Prostate gland (tissue), 2 donors: ENCODE measurements around the gene ADAMTS17. TPM values are rescaled to one million over a fixed set of nuclear protein-coding genes. Genes with fewer than 3 reads are reported as not detected.

Source experiments
- DNase-seq: peaks from one replicate; pipeline ENCODE4 v3.0.0-alpha.2; 2019; ENCODE audit warnings: low spot score
- H3K27ac ChIP-seq, 2 donors: fragments of 200-600 bp; sonication (generic); 2 replicates each; pipeline ENCODE4 v1.5.1; 2017 to 2019
- H3K27me3 ChIP-seq: fragments of 200-600 bp; sonication (generic); replicated peaks from 2 replicates; pipeline ENCODE4 v1.5.1; 2019; ENCODE audit not compliant: insufficient read depth
- H3K36me3 ChIP-seq, 2 donors: fragments of 200-600 bp; sonication (generic); 1 replicate in 1 of 2; 2 replicates in 1 of 2; pipeline versions ENCODE4 v1.5.1 to v1.8.1; 2017 to 2019
- H3K4me1 ChIP-seq: fragments of 200-600 bp; sonication (generic); replicated peaks from 2 replicates; pipeline ENCODE4 v1.5.1; 2019
- H3K4me3 ChIP-seq, 2 donors: fragments of 200-600 bp; sonication (generic); 2 replicates each; pipeline ENCODE4 v1.5.1; 2017 to 2019
- H3K9me3 ChIP-seq: fragments of 200-600 bp; sonication (generic); 2 replicates; pipeline ENCODE4 v1.5.1; 2017
- POLR2A ChIP-seq: fragments of 450-650 bp; IDR thresholded peaks from one replicate; pipeline ENCODE4 v1.6.1; 2016; ENCODE audit warnings: antibody characterized with exemption, mild to moderate bottlenecking
- POLR2AphosphoS5 ChIP-seq: sonication (generic); formaldehyde crosslinking; IDR thresholded peaks from one replicate; pipeline ENCODE4 v1.6.1; 2017; ENCODE audit warnings: antibody characterized with exemption
- WGBS: methylation state at CpG from one replicate; pipeline ENCODE4 v1.1.5; 2018; 5-methylcytosine and 5-hydroxymethylcytosine counted together
- intact Hi-C: fragments of 100-400 bp; cut with DNase I; formaldehyde crosslinking; loops from one replicate; pipeline ENCODE4 v1.14.2; 2022
- total RNA-seq, 2 donors: library from RNA; depleted of rRNA; stranded (reverse); fragments of >200 nt; gene quantifications; one replicate each; pipeline ENCODE4 v1.1.0, GENCODE V29; 2016
- TF ChIP-seq, protein P1 (sequence below), 4 experiments: fragments of 200-600 bp in 2 of 4; fragments of 450-650 bp in 2 of 4; sonication (generic) in 2 of 4; IDR thresholded peaks; 1 replicate in 3 of 4; 2 replicates in 1 of 4; pipeline ENCODE4 v1.5.1; 2016 to 2019; ENCODE audit warnings: antibody characterized with exemption in 4 of 4, mild to moderate bottlenecking in 2 of 4, moderate library complexity in 2 of 4

ADAMTS17 gene
- total RNA-seq, 2 donors from 2014 or later = 2.7 to 5.6 TPM

DNA sequence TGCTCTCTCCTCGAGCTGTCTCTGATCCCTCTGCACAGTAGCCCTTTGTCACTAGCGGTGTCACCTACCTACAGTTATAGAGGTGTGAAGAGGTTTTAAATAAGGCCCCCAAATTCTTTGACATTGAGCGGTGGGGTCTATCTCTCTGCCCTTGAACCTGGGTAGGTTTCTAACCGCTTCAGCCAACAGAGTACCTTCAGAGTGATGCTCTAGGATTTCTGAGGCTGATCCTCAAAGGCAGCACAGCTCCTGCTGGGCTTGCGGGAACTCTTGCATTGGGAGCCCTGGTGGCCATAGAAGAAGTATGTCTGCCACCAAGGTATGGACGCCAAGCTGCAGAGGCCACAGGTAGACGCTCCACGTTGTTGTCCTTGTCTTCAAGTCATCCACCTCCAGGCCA lies 35.7 kb downstream of the ADAMTS17 start:
- no peak for TF ChIP-seq POLR2AphosphoS5
- TF ChIP-seq, protein P1, sequence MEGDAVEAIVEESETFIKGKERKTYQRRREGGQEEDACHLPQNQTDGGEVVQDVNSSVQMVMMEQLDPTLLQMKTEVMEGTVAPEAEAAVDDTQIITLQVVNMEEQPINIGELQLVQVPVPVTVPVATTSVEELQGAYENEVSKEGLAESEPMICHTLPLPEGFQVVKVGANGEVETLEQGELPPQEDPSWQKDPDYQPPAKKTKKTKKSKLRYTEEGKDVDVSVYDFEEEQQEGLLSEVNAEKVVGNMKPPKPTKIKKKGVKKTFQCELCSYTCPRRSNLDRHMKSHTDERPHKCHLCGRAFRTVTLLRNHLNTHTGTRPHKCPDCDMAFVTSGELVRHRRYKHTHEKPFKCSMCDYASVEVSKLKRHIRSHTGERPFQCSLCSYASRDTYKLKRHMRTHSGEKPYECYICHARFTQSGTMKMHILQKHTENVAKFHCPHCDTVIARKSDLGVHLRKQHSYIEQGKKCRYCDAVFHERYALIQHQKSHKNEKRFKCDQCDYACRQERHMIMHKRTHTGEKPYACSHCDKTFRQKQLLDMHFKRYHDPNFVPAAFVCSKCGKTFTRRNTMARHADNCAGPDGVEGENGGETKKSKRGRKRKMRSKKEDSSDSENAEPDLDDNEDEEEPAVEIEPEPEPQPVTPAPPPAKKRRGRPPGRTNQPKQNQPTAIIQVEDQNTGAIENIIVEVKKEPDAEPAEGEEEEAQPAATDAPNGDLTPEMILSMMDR (IDR thresholded peaks at IDR 0.05) = no peak
- TF ChIP-seq POLR2A = no peak
- Histone ChIP-seq H3K4me1 (no peaks in the 10 kb centered on the region), H3K4me3 (no peak overlapping the region), H3K27me3 (no peaks in the 10 kb centered on the region), H3K36me3 (no peaks in the 10 kb centered on the region), H3K27ac (no peak overlapping the region), H3K9me3 (no peaks in the 10 kb centered on the region)
- intact Hi-C loops = no loop called here
- DNase-seq = no peak
- 97% methylated on average over 8 of the region's 8 CpGs for WGBS

DNA sequence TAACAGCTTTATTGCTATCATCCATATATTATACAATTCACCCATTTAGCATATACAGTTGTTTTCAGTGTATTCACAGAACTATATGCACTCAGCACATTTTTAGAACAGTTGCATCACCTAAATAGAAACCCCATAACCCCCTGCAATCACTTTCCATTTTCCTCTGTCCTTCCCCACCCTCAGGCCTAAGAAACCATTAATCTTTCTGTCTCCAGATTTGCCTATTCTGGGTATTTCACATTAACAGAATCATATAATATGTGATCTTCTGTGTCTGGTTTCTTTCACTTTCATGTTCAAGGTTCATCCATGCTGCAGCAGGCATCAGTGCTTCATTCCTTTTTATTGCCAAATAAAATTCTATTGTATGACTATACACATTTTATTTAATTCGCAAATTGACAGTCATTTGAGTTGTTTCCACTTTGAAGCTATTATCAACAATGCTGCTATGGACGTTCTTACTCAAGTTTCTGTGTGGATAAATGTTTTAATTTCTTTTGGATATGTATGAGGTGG lies 39.8 kb downstream of the ADAMTS17 start:
- Histone ChIP-seq H3K4me3 (no peak overlapping the region), H3K27ac (no peak overlapping the region), H3K36me3 (no peaks in the 10 kb centered on the region), H3K27me3 (no peaks in the 10 kb centered on the region), H3K9me3 (no peaks in the 10 kb centered on the region), H3K4me1 (no peaks in the 10 kb centered on the region)
- DNase-seq = no peak
- TF ChIP-seq POLR2AphosphoS5 = no peak
- no peak for TF ChIP-seq POLR2A
- TF ChIP-seq, protein P1 (IDR thresholded peaks at IDR 0.05) = no peak
- 38% methylated on average over 2 of the region's 2 CpGs for WGBS
- intact Hi-C loops = no loop called here

DNA sequence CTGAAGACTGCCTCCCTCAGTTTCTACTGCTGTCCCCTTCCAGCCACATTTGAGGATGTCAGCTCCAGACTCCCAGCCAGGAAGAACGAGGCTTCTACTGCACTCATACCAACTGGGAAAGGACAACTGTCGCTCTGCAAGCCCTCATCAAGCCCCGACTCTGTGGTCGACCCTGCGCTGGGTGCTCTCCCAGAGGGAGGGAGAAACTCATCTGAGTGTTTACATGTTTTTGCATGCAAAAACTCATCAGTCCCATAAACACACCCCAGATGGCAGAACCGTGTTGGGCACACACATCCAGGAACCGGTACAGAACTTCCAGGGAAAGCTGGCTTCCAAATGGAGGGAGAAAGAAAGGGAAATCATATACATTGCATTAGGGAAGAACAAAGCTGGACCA lies 43.5 kb downstream of the ADAMTS17 start:
- Histone ChIP-seq H3K9me3 (no peaks in the 10 kb centered on the region), H3K36me3 (no peaks in the 10 kb centered on the region), H3K27ac (no peak overlapping the region), H3K4me1 (no peaks in the 10 kb centered on the region), H3K4me3 (no peak overlapping the region), H3K27me3 (no peaks in the 10 kb centered on the region)
- 91% methylated on average over 7 of the region's 7 CpGs for WGBS
- peak; percentile 3 for DNase-seq
- intact Hi-C loops = no loop called here
- TF ChIP-seq, protein P1 (IDR thresholded peaks at IDR 0.05) = no peak
- TF ChIP-seq POLR2AphosphoS5 = no peak
- TF ChIP-seq POLR2A = no peak

DNA sequence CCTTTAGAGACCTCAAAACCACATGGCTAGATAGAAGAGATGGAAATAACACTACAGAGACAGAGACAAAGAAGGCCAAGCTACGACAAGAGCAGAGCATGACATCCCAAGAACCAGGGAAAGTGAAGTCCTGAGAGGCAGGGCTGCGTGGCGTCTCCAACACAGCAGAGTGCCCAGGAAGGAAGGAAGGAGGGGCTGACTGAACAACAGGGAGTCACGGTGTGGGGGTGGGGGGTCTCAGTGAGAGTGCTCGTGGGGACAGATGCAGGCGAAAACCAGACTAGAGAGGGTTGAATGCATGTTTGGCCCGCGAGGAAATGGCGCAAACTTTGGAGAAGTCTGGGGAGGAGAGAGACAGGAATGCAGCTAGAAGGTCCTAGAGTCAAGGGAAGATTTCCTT lies 44.0 kb downstream of the ADAMTS17 start:
- no peak overlapping the region for H3K27ac ChIP-seq
- no peaks in the 10 kb centered on the region for H3K9me3 ChIP-seq
- no peaks in the 10 kb centered on the region for H3K36me3 ChIP-seq
- intact Hi-C loops = no loop called here
- TF ChIP-seq, protein P1 (IDR thresholded peaks at IDR 0.05) = no peak
- TF ChIP-seq POLR2AphosphoS5 (no peak), POLR2A (no peak)
- WGBS = 82% methylated on average over 9 of the region's 9 CpGs
- no peaks in the 10 kb centered on the region for H3K4me1 ChIP-seq
- no peak overlapping the region for H3K4me3 ChIP-seq
- no peak for DNase-seq
- H3K27me3 ChIP-seq = no peaks in the 10 kb centered on the region

DNA sequence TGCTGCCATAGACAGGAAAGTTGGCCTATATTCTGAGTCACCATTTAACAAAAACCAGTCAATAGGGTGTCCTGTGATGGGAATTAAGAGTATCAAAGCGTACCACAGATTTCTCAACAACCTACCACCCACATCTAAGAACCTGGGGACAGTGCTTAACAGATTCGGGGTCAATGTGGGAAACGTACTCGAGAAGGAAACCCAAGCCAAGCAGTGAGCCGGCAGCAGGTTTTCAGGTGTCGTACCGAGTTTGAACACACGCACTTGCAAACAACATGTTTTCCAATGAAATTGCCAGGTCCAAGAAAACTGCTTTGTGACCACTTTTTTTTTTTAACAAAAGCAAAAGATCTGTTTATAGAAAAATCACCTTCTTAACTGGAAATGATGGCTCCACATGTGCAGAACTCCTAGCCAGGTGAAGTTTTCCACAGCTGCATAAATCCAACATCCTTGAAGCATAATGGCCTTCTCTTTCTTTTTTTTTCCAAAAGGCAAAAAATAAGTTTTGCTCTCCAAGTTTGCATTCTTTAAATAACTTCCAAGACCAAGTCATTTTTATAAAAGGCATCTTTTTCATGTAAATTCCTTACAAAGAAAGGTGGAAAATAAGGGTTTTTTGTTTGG lies 45.7 kb downstream of the ADAMTS17 start:
- WGBS = 94% methylated on average over 8 of the region's 8 CpGs
- no peaks in the 10 kb centered on the region for H3K9me3 ChIP-seq
- intact Hi-C loops = no loop called here
- DNase-seq = peak; percentile 2
- H3K27me3 ChIP-seq = no peaks in the 10 kb centered on the region
- no peaks in the 10 kb centered on the region for H3K4me1 ChIP-seq
- H3K4me3 ChIP-seq = no peak overlapping the region
- TF ChIP-seq POLR2A = no peak
- TF ChIP-seq POLR2AphosphoS5 = no peak
- H3K27ac ChIP-seq = no peak overlapping the region
- no peaks in the 10 kb centered on the region for H3K36me3 ChIP-seq
